Ovary (tissue), 9 donors: ENCODE data around the gene TAS1R1. TPM values are rescaled to one million over a fixed set of nuclear protein-coding genes. Genes with fewer than 3 reads are reported as not detected.

Experiments
- DNase-seq, 5 donors: peaks; one replicate each; pipeline ENCODE4 v3.0.0-alpha.2; 2019 to 2020
- H3K27ac ChIP-seq, 2 donors: fragments of 200-600 bp; one replicate each; pipeline versions ENCODE4 v1.5.1 to v1.8.0; 2019 to 2022
- H3K27me3 ChIP-seq: fragments of 200-600 bp; one replicate; pipeline ENCODE4 v1.8.0; 2022
- H3K36me3 ChIP-seq: fragments of 200-600 bp; sonication (generic); one replicate; pipeline ENCODE4 v1.5.1; 2019
- H3K4me1 ChIP-seq: one replicate; pipeline ENCODE4 v1.8.1; 2013; ENCODE audit warnings: mild to moderate bottlenecking, moderate library complexity; ENCODE audit not compliant: insufficient read depth
- H3K4me3 ChIP-seq: fragments of 200-600 bp; sonication (generic); one replicate; pipeline ENCODE4 v1.5.1; 2017
- H3K9me3 ChIP-seq, 2 donors: fragments of 200-600 bp in 1 of 2; sonication (generic) in 1 of 2; one replicate each; pipeline versions ENCODE4 v1.5.1 to v1.8.1; 2013 to 2019; ENCODE audit warnings: mild to moderate bottlenecking in 1 of 2, moderate library complexity in 1 of 2
- CTCF ChIP-seq, 3 donors: fragments of 450-650 bp in 2 of 3; fragments of 200-600 bp in 1 of 3; IDR thresholded peaks; one replicate each; pipeline versions ENCODE4 v1.5.1 to v1.8.0; 2016 to 2022; ENCODE audit warnings: antibody characterized with exemption in 3 of 3, mild to moderate bottlenecking in 1 of 3
- EP300 ChIP-seq: sonication (generic); formaldehyde crosslinking; IDR thresholded peaks from one replicate; pipeline ENCODE4 v1.6.1; 2017; ENCODE audit warnings: antibody characterized with exemption
- POLR2A ChIP-seq: fragments of 450-650 bp; IDR thresholded peaks from one replicate; pipeline ENCODE4 v1.6.1; 2017; ENCODE audit warnings: antibody characterized with exemption, mild to moderate bottlenecking, moderate library complexity
- whole genome bisulfite sequencing, 3 donors: extraction: QIAGEN DNeasy Blood & Tissue Kit in 1 of 3; methylation state at CpG; one replicate each; pipeline versions ENCODE4 v1.1.5 to v1.1.7; 2013 to 2017; 5-methylcytosine and 5-hydroxymethylcytosine counted together
- intact Hi-C, 4 donors: fragments of 100-400 bp; cut with DNase I; formaldehyde crosslinking; loops; one replicate each; pipeline versions ENCODE4 v1.11.0 to v1.15.1; 2022 to 2023
- polyA plus RNA-seq, 2 donors: library from polyadenylated mRNA; stranded (reverse); fragments of 200-250 nt in 1 of 2; fragments of 350-450 nt in 1 of 2; fragmentation: Illumina TruSeq in 1 of 2; extraction: RNeasy Lipid Tissue Mini Kit (QIAGEN cat#74804) in 1 of 2; gene quantifications; one replicate each; pipeline ENCODE4 v1.2.3, GENCODE V29; 2013 to 2014
- total RNA-seq, 7 donors: library from RNA; depleted of rRNA in 2 of 7; stranded (reverse); fragments of >200 nt in 2 of 7; fragmentation: NEBNext Ultra II Directional in 3 of 7; extraction: Animal tissue kit (Norgen Biotek cat#: 25700) in 3 of 7; gene quantifications; one replicate each; pipeline versions ENCODE4 v1.1.0 to v1.2.4, GENCODE V29; 2016 to 2023
- donor health status: DM: no; HTN: no; CAD: no; lungs with moderate emphysema.
- donor health status: DM: no; HTN: no; CAD: no.
- donor health status: Bipolar disorder and iron deficiency.
- donor health status: DM: yes; HTN: yes; CAD: no.
- donor health status: DM: no; HTN: no; CAD: no.
- donor health status: DM: yes; HTN: yes; CAD: no.

Gene TAS1R1
- total and polyA plus RNA-seq, 9 donors = 0.20 to 0.74 (median 0.33) TPM; not detected in 3

DNA sequence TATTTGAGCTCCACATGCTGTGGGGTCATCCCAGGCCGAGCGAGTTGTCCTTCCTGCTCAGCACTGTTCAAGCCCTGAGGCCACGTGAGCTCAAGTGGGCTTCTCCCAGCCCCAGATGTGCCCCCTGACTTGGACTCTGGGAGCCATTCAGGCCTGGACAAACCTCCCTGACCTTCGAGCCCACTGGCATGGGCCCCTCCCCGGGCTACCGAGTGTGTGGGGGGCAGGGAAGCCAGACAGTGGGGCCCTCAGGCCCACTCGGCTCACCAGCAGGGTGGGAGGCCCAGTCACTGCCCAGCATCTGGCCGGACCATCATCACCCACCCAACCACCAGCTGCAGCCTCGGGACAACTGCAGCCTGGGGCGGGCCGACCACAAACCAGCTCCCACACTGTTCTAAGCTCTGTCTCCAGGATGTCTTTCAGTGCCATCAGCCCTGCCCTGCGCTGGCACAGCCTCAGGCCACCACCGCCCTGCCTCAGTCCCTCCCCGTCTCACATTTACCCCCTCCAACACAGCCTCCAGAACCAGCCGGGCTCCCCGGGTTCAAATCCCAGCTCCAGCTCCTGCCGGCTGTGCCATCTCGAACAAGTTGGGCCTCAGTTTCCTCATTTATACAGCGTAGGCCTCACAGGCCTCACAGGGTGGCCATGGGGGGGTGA is 42.7 kb upstream of the TAS1R1 start:
- Histone ChIP-seq H3K4me3 (no peak overlapping the region), H3K36me3 (no peaks in the 10 kb centered on the region), H3K4me1 (peaks cover 3% of the 10 kb centered on the region), H3K9me3 (no peaks in the 10 kb centered on the region), H3K27ac (no peak overlapping the region), H3K27me3 (no peaks in the 10 kb centered on the region)
- no peak for DNase-seq
- 78 to 87% (median 87%) methylated on average over 18 to 19 of the region's 19 CpGs for WGBS, 3 donors
- TF ChIP-seq POLR2A (no peak), EP300 (no peak), CTCF (IDR thresholded peaks at IDR 0.05) (no peak)
- intact Hi-C loops = no loop called here

- no peaks in the 10 kb centered on the region for H3K36me3 ChIP-seq
- DNase-seq = no peak
- no peak overlapping the region for H3K27ac ChIP-seq
- H3K4me3 ChIP-seq = no peak overlapping the region
- no peaks in the 10 kb centered on the region for H3K9me3 ChIP-seq
- WGBS, 3 donors = 82 to 88% (median 86%) methylated on average over 8 of the region's 8 CpGs
- peaks cover 3% of the 10 kb centered on the region for H3K4me1 ChIP-seq
- intact Hi-C loops = no loop called here
- TF ChIP-seq EP300 (no peak), CTCF (IDR thresholded peaks at IDR 0.05) (no peak), POLR2A (no peak)
- H3K27me3 ChIP-seq = no peaks in the 10 kb centered on the region
These were observed 42.2 kb upstream of the TAS1R1 start for GRCh38 chr1:6512908-6513280.

- DNase-seq = no peak
- 80 to 85% (median 81%) methylated on average over 9 of the region's 9 CpGs for whole genome bisulfite sequencing, 3 donors
- Histone ChIP-seq H3K27ac (no peak overlapping the region), H3K4me3 (no peak overlapping the region), H3K36me3 (no peaks in the 10 kb centered on the region), H3K27me3 (no peaks in the 10 kb centered on the region), H3K4me1 (peaks cover 3% of the 10 kb centered on the region), H3K9me3 (no peaks in the 10 kb centered on the region)
- no peak for TF ChIP-seq EP300
- no peak for TF ChIP-seq CTCF (IDR thresholded peaks at IDR 0.05)
- intact Hi-C loops = no loop called here
These were observed 41.7 kb upstream of the TAS1R1 start for GRCh38 chr1:6513320-6513801.

- intact Hi-C loops = no loop called here
- Histone ChIP-seq H3K9me3 (no peaks in the 10 kb centered on the region), H3K27ac (no peak overlapping the region), H3K4me1 (peaks cover 5% of the 10 kb centered on the region), H3K4me3 (no peak overlapping the region), H3K27me3 (no peaks in the 10 kb centered on the region), H3K36me3 (no peaks in the 10 kb centered on the region)
- TF ChIP-seq EP300 = no peak
- no peak for TF ChIP-seq CTCF (IDR thresholded peaks at IDR 0.05)
- 89 to 94% (median 93%) methylated on average over 4 of the region's 4 CpGs for WGBS, 3 donors
- DNase-seq = no peak
These were observed 39.3 kb upstream of the TAS1R1 start for GRCh38 chr1:6515771-6516170.
